AG09309 (cell line): ENCODE measurements around the gene ALOX12.
A peak's percentile ranks its signal among the peaks of the same experiment; 100 is the strongest.

ENCODE experiments used
- DNase-seq: peaks from one replicate; pipeline ENCODE4 v3.0.0-alpha.2; 2010; ENCODE audit warnings: low read depth
- H3K4me3 ChIP-seq: 2 replicates; pipeline ENCODE4 v1.5.1; 2011; ENCODE audit warnings: mild to moderate bottlenecking, low read depth, low read length, moderate library complexity; ENCODE audit not compliant: control insufficient read depth
- TF ChIP-seq, protein P1 (sequence below): IDR thresholded peaks from 2 replicates; pipeline ENCODE4 v1.5.1; 2011; ENCODE audit warnings: mild to moderate bottlenecking, low read depth, low read length, inconsistent platforms; ENCODE audit not compliant: insufficient read depth, control insufficient read depth; ENCODE audit errors: missing control alignments

Gene ALOX12

DNA sequence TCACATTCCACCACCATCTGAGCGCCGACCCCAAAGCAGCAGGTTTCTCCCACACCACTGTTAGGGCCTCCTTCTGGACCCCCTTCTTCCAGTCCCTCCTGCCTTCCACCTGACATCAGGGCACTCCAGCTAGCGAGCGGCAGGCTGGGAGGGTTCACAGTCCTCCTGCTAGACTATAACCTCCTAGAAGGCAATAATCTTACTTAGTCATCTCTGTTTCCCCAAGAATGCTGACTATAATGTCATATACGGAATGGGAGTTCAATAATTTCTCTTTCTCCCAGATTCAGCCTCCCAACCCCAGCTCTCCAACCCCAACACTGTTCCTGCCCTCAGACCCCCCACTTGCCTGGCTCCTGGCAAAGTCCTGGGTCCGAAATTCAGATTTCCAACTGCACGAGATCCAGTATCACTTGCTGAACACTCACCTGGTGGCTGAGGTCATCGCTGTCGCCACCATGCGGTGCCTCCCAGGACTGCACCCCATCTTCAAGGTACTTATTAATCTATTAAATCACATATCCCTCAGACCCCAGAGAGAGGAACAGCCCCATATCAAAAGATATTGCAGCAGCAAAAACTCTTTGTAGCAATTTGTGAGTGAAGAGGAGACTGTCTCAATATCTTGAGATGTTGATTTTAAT lies 5.6 kb downstream of the ALOX12 start:
- DNase-seq: no peak
- H3K4me3 ChIP-seq: no peak overlapping the region
- TF ChIP-seq, protein P1, sequence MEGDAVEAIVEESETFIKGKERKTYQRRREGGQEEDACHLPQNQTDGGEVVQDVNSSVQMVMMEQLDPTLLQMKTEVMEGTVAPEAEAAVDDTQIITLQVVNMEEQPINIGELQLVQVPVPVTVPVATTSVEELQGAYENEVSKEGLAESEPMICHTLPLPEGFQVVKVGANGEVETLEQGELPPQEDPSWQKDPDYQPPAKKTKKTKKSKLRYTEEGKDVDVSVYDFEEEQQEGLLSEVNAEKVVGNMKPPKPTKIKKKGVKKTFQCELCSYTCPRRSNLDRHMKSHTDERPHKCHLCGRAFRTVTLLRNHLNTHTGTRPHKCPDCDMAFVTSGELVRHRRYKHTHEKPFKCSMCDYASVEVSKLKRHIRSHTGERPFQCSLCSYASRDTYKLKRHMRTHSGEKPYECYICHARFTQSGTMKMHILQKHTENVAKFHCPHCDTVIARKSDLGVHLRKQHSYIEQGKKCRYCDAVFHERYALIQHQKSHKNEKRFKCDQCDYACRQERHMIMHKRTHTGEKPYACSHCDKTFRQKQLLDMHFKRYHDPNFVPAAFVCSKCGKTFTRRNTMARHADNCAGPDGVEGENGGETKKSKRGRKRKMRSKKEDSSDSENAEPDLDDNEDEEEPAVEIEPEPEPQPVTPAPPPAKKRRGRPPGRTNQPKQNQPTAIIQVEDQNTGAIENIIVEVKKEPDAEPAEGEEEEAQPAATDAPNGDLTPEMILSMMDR: peak; percentile 64

DNA sequence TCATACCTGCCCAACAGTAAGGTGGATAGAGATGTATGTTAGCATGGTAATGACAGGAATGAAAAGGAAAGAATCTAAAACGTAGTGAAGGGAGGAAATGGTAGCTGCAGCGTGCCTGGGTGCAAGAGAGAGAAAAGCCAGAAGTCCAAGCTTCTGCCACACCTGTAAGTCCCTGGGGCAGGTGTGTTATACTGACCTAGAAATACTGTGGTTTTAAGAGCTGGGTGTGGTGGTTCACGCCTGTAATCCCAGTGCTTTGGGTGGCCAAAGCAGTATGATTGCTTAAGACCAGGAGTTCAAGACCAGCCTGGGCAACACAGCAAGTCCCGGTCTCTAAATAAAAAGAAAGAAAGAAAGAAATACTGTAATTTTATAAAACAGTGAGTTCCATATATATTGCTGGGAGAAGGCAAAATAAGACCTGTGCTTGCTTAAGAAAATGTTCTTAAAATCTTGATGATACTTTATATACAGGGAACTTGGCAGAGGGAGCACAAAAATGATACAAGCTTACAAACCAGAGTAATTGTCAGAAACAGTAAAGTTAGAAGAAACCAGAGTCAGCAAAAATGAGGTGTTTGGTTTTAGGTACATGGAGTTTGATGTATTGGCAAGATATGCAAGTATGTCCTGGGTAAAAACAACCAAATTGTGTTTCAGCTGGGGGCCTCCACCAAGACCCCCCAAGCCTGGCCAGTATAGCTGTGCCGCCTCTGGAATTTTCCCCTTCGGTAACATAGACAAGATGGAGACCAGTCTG lies 6.6 kb downstream of the ALOX12 start:
- no peak for DNase-seq
- H3K4me3 ChIP-seq: no peak overlapping the region
- TF ChIP-seq, protein P1: no peak

DNA sequence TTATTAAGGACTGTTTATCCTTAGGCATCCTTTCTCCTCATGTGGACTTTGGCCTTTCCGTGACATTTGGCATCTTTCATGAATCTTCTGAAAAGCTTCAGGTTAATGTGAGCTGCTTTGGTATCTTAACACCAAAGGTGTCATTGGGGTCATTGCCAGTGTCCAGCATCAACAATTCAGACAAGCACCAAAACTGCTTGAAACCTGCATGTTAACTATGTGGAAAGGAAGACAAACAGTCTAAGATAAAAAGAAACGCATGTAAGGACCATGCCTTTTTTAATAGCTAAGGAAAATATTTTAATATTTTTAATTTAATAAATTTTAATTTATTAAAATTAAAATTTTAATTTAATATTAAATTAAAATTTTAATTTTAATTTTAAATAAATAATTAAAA lies 7.9 kb downstream of the ALOX12 start:
- no peak for DNase-seq
- no peak overlapping the region for H3K4me3 ChIP-seq
- TF ChIP-seq, protein P1: no peak

DNA sequence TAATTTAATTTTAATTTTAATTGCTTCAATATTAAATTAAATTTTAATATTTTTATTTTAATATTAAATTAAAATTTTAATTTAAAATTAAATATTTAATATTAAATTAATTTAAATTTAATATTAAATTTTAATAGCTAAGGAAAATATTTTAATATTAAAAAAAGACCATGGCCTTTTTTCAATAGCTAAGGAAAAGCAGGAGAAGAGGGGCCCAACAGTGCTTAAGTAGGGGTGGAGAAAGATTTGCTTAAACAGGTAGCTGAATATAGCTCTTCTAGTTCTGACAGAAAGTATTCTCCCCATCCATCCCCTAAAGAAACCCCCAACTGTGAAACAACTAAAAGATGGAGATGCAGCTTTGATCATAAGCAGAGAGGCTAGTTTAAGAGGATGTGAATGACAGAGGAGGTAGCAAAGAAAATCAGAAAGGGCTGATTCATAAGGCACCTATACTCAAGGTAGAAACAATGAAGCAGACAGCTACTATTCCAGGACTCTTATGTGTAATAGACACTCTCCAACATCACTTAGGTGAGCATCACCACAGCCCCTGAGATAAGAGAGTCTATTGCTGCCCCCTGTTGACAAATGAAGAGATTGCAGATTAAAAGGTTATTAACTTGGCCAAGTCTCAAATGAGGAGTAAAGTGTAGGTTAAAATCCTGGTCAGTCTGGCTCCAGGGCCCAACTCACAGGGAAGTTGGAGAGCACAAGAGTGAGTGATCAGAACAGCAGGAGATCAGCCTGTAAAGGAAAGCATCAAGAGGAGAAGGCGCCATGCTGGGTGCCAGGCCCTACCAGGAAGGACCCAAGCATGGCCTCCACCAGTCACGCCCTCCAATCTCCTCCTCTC lies 8.8 kb downstream of the ALOX12 start:
- TF ChIP-seq, protein P1: peak; percentile 69
- no peak overlapping the region for H3K4me3 ChIP-seq
- no peak for DNase-seq

DNA sequence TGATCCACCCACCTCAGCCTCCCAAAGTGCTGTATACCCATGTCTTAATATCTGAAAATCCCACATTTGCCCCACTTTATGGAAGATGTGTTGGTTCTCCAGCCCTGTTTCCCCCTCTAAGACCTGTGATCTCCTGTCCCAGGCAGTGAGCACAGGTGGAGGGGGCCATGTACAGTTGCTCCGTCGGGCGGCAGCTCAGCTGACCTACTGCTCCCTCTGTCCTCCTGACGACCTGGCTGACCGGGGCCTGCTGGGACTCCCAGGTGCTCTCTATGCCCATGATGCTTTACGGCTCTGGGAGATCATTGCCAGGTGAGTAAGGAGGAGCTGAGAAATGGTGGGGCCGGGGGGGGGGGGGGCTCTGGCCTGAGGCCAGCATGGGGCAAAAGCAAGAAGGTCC lies 9.9 kb downstream of the ALOX12 start:
- no peak overlapping the region for H3K4me3 ChIP-seq
- DNase-seq: no peak
- TF ChIP-seq, protein P1: no peak

DNA sequence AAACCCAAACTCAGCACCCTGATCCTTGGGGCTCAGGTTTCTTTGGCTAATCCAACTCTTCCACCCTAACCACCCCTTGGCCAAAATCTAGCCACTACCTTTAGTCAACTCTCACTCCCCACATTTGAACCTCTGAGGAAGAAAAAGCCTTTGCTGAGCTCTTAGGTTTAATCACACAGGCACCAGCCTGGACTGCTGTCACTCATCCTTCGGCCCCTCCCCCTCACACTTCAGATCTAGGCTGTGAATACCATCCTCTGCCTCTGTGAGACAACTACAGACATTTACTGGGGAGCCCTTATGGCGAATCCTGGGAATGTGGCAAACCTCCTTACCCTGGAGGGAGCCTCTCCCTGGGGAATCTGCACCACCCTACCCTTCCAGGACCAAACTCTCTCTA lies 11.3 kb downstream of the ALOX12 start:
- no peak for DNase-seq
- TF ChIP-seq, protein P1: no peak
- H3K4me3 ChIP-seq: no peak overlapping the region
